Measurements from ENCODE around the gene LYPD6B. TPM values are rescaled to one million over a fixed set of nuclear protein-coding genes. Genes with fewer than 3 reads are reported as not detected.

Gene LYPD6B
- total RNA-seq, 1 donor, result 3.0 TPM

DNA sequence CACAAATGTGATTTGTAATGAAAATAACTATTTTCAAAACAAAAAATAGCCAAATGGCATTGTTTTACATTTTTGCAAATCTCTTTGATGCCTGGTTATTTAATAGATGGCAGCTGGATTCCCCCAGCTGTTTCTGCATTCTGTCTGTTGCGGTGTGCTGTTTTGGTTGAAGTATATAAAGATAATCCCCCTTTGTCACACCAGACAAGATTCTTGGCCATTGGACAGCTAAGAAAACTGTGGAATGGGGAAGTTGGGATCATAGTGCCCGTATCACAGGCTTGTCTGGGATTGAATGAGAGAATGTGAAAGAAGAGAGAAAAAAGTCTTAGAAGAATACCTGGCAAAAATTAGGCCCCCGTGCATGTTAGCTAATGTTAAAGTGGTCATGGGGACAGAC lies 19.5 kb upstream of the LYPD6B start:
- DNase-seq (ENCODE audit: low read depth), result peak; percentile 26
- no peak overlapping the region for H3K4me3 ChIP-seq (ENCODE audit: low read depth, low read length)
- TF ChIP-seq CTCF (IDR thresholded peaks at IDR 0.05; ENCODE audit: insufficient read depth, low read depth, low read length), result no peak

DNA sequence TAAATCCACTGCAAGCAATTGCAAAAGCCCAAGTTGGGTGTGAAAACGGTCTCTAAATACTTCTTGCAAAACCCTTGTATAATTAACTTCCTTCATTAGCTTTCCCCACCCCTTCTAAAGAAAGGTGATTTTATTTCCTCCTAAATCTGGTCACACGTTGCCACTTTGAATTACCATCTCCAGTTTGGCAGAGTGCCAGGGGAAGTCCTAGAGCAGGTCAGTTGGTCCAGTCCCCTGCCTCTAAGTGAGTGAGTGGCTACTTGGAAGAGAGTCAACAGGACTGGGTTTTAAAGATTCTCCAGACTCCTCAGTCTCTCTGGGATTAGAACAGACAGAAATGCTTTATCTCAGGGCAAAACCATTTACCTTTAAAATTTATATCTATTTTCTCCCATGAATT lies 18.7 kb upstream of the LYPD6B start:
- DNase-seq (ENCODE audit: low read depth), result no peak
- no peak for TF ChIP-seq CTCF (IDR thresholded peaks at IDR 0.05; ENCODE audit: insufficient read depth, low read depth, low read length)

DNA sequence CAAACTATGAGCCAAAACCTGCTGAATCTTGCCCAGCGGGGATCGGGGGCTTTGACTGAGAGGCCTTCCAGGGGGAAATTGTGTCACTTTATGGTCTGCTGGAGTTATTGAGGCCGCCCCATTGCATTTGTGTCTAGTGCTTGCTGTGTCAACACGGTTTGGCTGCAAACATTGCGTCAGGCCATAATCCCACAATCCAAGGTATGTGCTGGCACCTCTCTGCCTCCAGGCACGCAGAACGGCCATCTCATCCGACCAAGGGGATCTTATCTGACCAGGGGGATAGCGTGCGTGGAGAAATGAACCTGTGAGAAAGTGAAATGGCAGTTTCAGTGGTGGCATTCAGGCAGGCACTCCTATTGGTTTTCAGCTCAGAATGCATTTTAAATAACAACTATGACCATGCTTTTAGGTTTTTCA lies 18.1 kb upstream of the LYPD6B start:
- no peak for TF ChIP-seq CTCF (IDR thresholded peaks at IDR 0.05; ENCODE audit: insufficient read depth, low read depth, low read length)
- DNase-seq (ENCODE audit: low read depth), result no peak
- no peak overlapping the region for H3K4me3 ChIP-seq (ENCODE audit: low read depth, low read length)

More for the DNA sequence above, 18.7 kb upstream of the LYPD6B start:
- no peak overlapping the region for H3K4me3 ChIP-seq (ENCODE audit: low read depth, low read length)

- DNase-seq (ENCODE audit: low read depth), result no peak
- TF ChIP-seq CTCF (IDR thresholded peaks at IDR 0.05; ENCODE audit: insufficient read depth, low read depth, low read length), result no peak
- H3K4me3 ChIP-seq (ENCODE audit: low read depth, low read length), result no peak overlapping the region
These were observed 17.2 kb upstream of the LYPD6B start for GRCh38 chr2:149021271-149021719.

- no peak for TF ChIP-seq CTCF (IDR thresholded peaks at IDR 0.05; ENCODE audit: insufficient read depth, low read depth, low read length)
- no peak overlapping the region for H3K4me3 ChIP-seq (ENCODE audit: low read depth, low read length)
- no peak for DNase-seq (ENCODE audit: low read depth)
These were observed 16.7 kb upstream of the LYPD6B start for GRCh38 chr2:149021761-149022160.

DNA sequence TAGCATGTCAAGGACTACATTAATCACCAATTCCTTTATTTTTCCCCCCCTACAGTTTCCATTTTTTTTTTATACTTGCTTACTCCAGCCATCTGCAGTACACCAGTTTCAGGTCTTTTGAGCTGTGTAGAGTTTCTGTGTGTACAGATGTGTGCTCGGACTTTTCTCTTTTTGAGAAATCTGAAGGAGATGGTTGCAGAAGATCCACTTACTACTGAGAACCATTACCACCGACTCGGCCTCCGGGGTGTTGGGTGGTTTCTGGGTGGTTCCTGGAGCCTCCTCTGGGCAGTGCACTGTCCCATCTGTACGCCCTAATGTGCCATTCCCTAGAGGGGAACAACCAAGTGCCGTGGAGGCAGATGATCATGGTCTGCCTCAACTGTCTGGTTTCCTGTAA lies 15.4 kb upstream of the LYPD6B start:
- no peak overlapping the region for H3K4me3 ChIP-seq (ENCODE audit: low read depth, low read length)
- TF ChIP-seq CTCF (IDR thresholded peaks at IDR 0.05; ENCODE audit: insufficient read depth, low read depth, low read length), result no peak
- no peak for DNase-seq (ENCODE audit: low read depth)

GRCh38 chr2:149027590-149028250 lies 10.8 kb upstream of the LYPD6B start:
- no peak for DNase-seq (ENCODE audit: low read depth)
- no peak overlapping the region for H3K4me3 ChIP-seq (ENCODE audit: low read depth, low read length)
- no peak for TF ChIP-seq CTCF (IDR thresholded peaks at IDR 0.05; ENCODE audit: insufficient read depth, low read depth, low read length)

Data from fibroblast of villous mesenchyme (primary cell).